ENCODE data around the gene DCST2. TPM values are rescaled to one million over a fixed set of nuclear protein-coding genes. Genes with fewer than 3 reads are reported as not detected.

Gene DCST2
- total and polyA plus RNA-seq, 2 donors (not counting 3 experiments of a cell fraction or from before 2014, with no cell fraction given) = 0.29 to 0.51 TPM

DNA sequence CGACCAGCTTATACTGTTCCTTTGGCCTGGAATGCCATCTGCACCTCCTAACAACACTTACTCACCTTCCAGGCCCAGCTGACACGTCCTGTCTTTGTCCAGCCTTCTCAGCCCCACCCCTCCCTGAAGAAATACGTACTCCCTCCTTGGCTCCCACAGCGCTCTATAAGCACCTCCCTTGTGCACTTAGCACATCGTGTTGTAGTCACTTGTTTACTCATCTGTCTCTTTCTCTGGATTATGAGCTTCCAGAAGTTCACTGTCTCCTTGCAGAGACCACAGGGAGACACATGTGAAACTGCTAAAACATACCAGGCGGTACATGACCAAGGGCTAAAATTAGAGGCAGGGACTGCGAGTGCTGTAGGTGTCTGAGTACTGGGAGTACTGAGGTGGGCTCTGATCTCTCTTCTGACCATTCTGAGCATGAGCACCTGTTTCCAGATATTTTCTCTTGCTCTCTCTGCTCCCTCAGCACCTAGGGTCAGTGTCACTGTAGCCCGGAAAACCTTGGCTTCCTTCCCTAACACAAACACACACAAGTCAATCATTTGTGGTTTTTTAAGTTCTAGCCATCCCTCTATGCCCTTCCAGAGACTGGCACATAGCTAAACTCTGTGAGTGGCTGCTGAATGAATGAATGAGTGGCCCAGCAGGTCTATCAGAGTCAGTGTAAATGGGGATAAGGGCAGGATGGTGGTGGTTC, 5.2 kb upstream of the DCST2 start:
- Histone ChIP-seq H3K4me2 (ENCODE audit: insufficient read depth, low read length) (no peak overlapping the region), H3K79me2 (ENCODE audit: control insufficient read depth, insufficient read depth, low read length) (no peaks in the 10 kb centered on the region), H3K4me3 (replicated peaks in 1 of 3; ENCODE audit: insufficient read depth in 1 of 3, low read depth in 1 of 3, low read length in 3 of 3) (no peak overlapping the region), H3K9me3 (replicated peaks; ENCODE audit: control insufficient read depth, insufficient read depth, low read length) (no peaks in the 10 kb centered on the region), H4K20me1 (replicated peaks; ENCODE audit: control insufficient read depth, extremely low read depth, insufficient read depth, low read length) (no peaks in the 10 kb centered on the region), H3K9ac (replicated peaks; ENCODE audit: extremely low read depth, insufficient read depth, low read length) (no peak overlapping the region), H2AFZ (ENCODE audit: low read depth, low read length) (no peak overlapping the region), H3K27me3 (ENCODE audit: control insufficient read depth in 2 of 2, insufficient read depth in 2 of 2, low read length in 2 of 2) (peaks cover 0 to 5% of the 10 kb centered on the region in 2 experiments), H3K36me3 (ENCODE audit: control insufficient read depth in 2 of 2, extremely low read depth in 1 of 2, insufficient read depth in 2 of 2, low read length in 2 of 2) (no peaks in the 10 kb centered on the region), H3K4me1 (ENCODE audit: control insufficient read depth, extremely low read depth, insufficient read depth, low read length) (peaks cover 4% of the 10 kb centered on the region), H3K9me1 (replicated peaks; ENCODE audit: control insufficient read depth, extremely low read depth, insufficient read depth, low read length) (no peaks in the 10 kb centered on the region), H3K27ac (ENCODE audit: insufficient read depth, low read depth, low read length) (no peak overlapping the region)
- ChIA-PET CTCF (interaction anchor here (1.1 to 3.2 kb wide), 3 partner anchors 12 to 25 kb away, joined by 4 to 20 read pairs (median 6); partner anchors contain the start of gene ADAM15), POLR2A (no interaction called here)
- TF ChIP-seq MAX (IDR thresholded peaks at IDR 0.05; ENCODE audit: insufficient read depth, insufficient read length) = no peak
- no peak for TF ChIP-seq CTCF (IDR thresholded peaks at IDR 0.05; ENCODE audit: extremely low read depth in 1 of 2, insufficient read depth in 1 of 2, low read depth in 1 of 2, low read length in 2 of 2)
- TF ChIP-seq GATA2 (IDR thresholded peaks at IDR 0.05; ENCODE audit: insufficient read depth, insufficient read length, low read depth, low read length) = no peak
- no peak for TF ChIP-seq JUN (IDR thresholded peaks at IDR 0.05; ENCODE audit: borderline replicate concordance, insufficient read depth, insufficient read length, low read depth)
- TF ChIP-seq FOS (IDR thresholded peaks at IDR 0.05; ENCODE audit: borderline replicate concordance, insufficient read depth, low read length) = no peak
- TF ChIP-seq POLR2AphosphoS5 (IDR thresholded peaks at IDR 0.05; ENCODE audit: insufficient read depth, low read depth, low read length) = no peak
- dilution Hi-C loops (cut with MboI; ENCODE audit: extremely low pct_ligation_motif_present, low sequenced_read_pairs) = no loop called here
- intact Hi-C loops (cut with micrococcal nuclease) = no loop called here
- DNase-seq (ENCODE audit: low read depth, low spot score) (no peak), FAIRE-seq (peak; percentile 24)
- no TSS peak for BruUV-seq (replicated peaks)

All from endothelial cell of umbilical vein (primary cell).